PFSK-1 (cell line): ENCODE results near the gene EXOSC5.

Source experiments
- POLR2AphosphoS5 ChIP-seq: IDR thresholded peaks from 2 replicates; pipeline ENCODE4 v1.6.1; 2012; ENCODE audit warnings: low read depth, mild to moderate bottlenecking, control low read depth, low read length, moderate library complexity
- TAF1 ChIP-seq: IDR thresholded peaks from 2 replicates; pipeline ENCODE4 v1.6.1; 2012; ENCODE audit warnings: low read length, control low read depth, borderline replicate concordance; ENCODE audit not compliant: insufficient read depth

DNA sequence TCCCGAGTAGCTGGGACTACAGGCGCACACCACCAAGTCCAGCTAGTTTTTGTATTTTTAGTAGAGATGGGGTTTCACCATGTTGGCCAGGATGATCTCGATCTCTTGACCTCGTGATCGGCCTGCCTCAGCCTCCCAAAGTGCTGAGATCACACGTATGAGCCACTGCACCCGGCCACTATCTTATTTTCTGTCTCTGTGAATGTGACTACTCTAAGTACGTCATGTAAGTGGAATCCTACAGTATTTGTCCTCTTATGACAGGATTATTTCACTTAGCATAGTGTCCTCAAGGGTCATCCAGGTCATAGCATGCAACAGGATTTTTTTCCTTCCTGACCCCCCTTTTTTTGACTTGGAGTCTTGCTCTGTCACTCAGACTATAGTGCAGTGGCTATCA lies 25.6 kb downstream of the EXOSC5 start:
- TF ChIP-seq TAF1 (no peak), POLR2AphosphoS5 (no peak)
